ENCODE data around the gene IRF8. TPM values are rescaled to one million over a fixed set of nuclear protein-coding genes. Genes with fewer than 3 reads are reported as not detected.

Gene IRF8
- total RNA-seq, 1 donor from 2014 or later: 43.1 TPM

DNA sequence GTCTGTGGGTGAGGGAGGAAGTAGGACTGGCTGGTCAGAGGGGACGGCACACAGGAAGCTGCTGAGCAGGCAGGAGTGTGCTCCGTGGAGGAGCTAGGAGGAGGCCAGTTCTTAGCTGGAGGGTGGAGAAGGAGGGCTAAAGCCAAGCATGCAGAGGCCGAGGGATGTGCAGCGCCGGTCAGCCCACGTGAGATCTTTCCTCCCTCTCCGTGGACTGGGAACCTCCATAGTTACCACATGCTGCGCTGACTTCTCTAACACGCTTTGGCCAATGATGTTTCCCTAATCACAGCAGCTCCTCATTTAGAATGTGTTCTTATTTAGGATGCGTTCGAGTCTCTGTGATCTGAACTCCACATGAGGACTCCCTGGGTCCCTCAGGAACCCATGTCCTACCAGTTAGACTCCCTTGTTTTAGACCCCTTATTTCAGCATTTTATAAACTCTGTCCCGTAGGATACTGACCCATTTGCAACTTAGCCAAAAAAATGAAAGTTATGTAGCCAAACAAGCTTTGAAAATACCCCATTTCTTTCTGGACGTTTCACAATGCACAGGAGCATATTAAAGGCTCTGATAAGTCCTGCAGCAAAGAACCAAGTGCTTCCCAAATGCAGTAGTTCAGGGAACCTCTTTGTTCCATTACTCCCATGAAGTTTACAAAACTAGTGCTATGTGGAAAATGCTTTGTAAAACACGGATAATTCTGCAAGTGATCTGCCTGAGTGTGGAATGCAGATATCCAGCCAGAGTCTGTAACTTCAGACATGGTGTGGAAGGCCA lies 51.4 kb downstream of the IRF8 start:
- Histone ChIP-seq H3K9me3 (no peaks in the 10 kb centered on the region), H3K27ac (no peak overlapping the region), H3K36me3 (no peaks in the 10 kb centered on the region), H3K4me1 (no peaks in the 10 kb centered on the region), H3K4me3 (no peak overlapping the region), H3K27me3 (peaks cover 6% of the 10 kb centered on the region)
- DNase-seq: no peak
- intact Hi-C loops (cut with DNase I): no loop called here
- peak; percentile 47 for ATAC-seq
- TF ChIP-seq, protein P1, sequence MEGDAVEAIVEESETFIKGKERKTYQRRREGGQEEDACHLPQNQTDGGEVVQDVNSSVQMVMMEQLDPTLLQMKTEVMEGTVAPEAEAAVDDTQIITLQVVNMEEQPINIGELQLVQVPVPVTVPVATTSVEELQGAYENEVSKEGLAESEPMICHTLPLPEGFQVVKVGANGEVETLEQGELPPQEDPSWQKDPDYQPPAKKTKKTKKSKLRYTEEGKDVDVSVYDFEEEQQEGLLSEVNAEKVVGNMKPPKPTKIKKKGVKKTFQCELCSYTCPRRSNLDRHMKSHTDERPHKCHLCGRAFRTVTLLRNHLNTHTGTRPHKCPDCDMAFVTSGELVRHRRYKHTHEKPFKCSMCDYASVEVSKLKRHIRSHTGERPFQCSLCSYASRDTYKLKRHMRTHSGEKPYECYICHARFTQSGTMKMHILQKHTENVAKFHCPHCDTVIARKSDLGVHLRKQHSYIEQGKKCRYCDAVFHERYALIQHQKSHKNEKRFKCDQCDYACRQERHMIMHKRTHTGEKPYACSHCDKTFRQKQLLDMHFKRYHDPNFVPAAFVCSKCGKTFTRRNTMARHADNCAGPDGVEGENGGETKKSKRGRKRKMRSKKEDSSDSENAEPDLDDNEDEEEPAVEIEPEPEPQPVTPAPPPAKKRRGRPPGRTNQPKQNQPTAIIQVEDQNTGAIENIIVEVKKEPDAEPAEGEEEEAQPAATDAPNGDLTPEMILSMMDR (IDR thresholded peaks at IDR 0.05): no peak

- Histone ChIP-seq H3K36me3 (no peaks in the 10 kb centered on the region), H3K27me3 (no peaks in the 10 kb centered on the region), H3K9me3 (no peaks in the 10 kb centered on the region), H3K4me3 (no peak overlapping the region), H3K4me1 (no peaks in the 10 kb centered on the region), H3K27ac (no peak overlapping the region)
- no peak for DNase-seq
- TF ChIP-seq, protein P1 (IDR thresholded peaks at IDR 0.05): no peak
- intact Hi-C loops (cut with DNase I): no loop called here
- no peak for ATAC-seq
These were observed 53.2 kb downstream of the IRF8 start for GRCh38 chr16:85952197-85952596.

GRCh38 chr16:85952811-85953210 lies 53.8 kb downstream of the IRF8 start:
- ATAC-seq (no peak), DNase-seq (no peak)
- Histone ChIP-seq H3K9me3 (no peaks in the 10 kb centered on the region), H3K4me1 (no peaks in the 10 kb centered on the region), H3K27ac (no peak overlapping the region), H3K27me3 (no peaks in the 10 kb centered on the region), H3K36me3 (no peaks in the 10 kb centered on the region), H3K4me3 (no peak overlapping the region)
- TF ChIP-seq, protein P1 (IDR thresholded peaks at IDR 0.05): no peak
- intact Hi-C loops (cut with DNase I): no loop called here

- no peaks in the 10 kb centered on the region for H3K27me3 ChIP-seq
- ATAC-seq (no peak), DNase-seq (no peak)
- no peaks in the 10 kb centered on the region for H3K9me3 ChIP-seq
- no peaks in the 10 kb centered on the region for H3K36me3 ChIP-seq
- H3K4me3 ChIP-seq: no peak overlapping the region
- no peaks in the 10 kb centered on the region for H3K4me1 ChIP-seq
- TF ChIP-seq, protein P1 (IDR thresholded peaks at IDR 0.05): no peak
- intact Hi-C loops (cut with DNase I): no loop called here
- no peak overlapping the region for H3K27ac ChIP-seq
These were observed 56.1 kb downstream of the IRF8 start for GRCh38 chr16:85954927-85955519.

GRCh38 chr16:85955566-85955965 lies 56.6 kb downstream of the IRF8 start:
- Histone ChIP-seq H3K4me1 (no peaks in the 10 kb centered on the region), H3K27ac (no peak overlapping the region), H3K27me3 (no peaks in the 10 kb centered on the region), H3K4me3 (no peak overlapping the region), H3K9me3 (no peaks in the 10 kb centered on the region), H3K36me3 (no peaks in the 10 kb centered on the region)
- ATAC-seq: no peak
- DNase-seq: no peak
- intact Hi-C loops (cut with DNase I): no loop called here
- TF ChIP-seq, protein P1 (IDR thresholded peaks at IDR 0.05): no peak

All from upper lobe of right lung (tissue), 1 donor.